Urothelium cell line (cell line): ENCODE results near the gene SBNO1.
"Not testable (repeated sequence)": the region's sequence is repeated elsewhere in the genome, so short reads cannot be mapped to it uniquely, and the experiment has no call there.

Experiments used
- DNase-seq: peaks from one replicate; pipeline ENCODE4 v3.0.0; 2011; ENCODE audit warnings: low spot score, mixed read lengths
- FAIRE-seq: peaks from 2 replicates; lab custom pipeline; 2011; peaks lifted over from hg19 to GRCh38; lab: Jason Lieb, UNC

The SBNO1 gene

DNA sequence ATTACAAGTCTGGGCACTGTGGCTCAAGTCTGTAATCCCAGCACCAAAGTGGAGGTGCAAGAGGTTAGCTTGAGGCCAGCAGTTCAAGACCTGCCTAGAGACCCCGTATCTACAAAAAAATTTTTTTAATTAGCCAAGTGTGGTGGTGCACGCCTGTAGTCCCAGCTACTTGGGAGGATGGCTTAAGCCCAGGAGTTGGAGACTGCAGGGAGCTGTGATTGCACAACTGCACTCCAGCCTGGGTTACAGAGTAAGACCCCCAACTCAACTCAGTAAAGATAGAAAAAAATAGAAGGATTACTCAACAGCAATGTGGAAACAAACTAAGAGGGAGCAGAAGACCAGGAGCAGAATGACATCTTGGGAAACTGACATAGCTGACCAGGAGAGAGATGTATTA lies 13.3 kb downstream of the SBNO1 start:
- FAIRE-seq, result no peak
- no peak for DNase-seq

DNA sequence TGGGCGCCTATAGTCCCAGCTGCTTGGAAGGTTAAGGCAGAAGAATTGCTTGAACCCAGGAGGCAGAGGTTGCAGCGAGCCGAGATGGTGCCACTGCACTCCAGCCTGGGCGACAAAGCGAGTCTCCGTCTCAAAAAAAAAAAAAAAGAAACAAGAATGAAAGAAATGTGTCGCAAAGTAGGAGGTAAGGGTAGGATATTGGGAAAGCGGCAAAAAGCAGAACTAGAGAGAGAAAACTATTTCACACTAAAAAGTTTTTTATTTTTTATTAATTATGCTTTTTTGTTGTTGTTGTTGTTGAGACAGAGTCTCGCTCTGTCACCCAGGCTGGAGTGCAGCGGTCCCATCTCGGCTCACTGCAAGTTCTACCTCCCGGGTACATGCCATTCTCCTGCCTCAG lies 17.7 kb downstream of the SBNO1 start:
- DNase-seq (no peak), FAIRE-seq (no peak)

GRCh38 chr12:123344086-123344485 lies 20.6 kb downstream of the SBNO1 start:
- FAIRE-seq (no peak), DNase-seq (no peak)

- FAIRE-seq (no peak), DNase-seq (no peak)
These were observed 27.6 kb downstream of the SBNO1 start for GRCh38 chr12:123337070-123337469.

GRCh38 chr12:123336530-123336929 lies 28.1 kb downstream of the SBNO1 start:
- FAIRE-seq (no peak), DNase-seq (no peak)

GRCh38 chr12:123335490-123335889 lies 29.2 kb downstream of the SBNO1 start:
- FAIRE-seq (no peak), DNase-seq (no peak)

DNA sequence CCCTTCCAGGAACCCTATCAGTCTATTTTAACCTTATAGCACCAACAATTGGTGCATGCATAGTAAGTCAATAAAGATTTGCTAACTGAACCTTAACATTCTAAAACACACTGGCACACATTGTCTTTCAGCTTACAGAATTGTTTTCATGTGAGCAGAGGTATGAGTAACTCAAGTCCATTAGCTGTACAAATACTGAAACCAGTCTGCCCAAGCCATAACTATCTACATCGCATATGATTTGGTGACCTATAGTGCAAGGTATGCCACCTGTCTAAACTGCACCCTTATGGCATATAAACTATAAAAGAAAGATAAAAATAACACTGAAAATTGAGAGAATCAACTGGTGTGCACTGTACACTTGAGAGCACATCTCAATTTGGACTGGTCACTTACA lies 34.8 kb downstream of the SBNO1 start:
- no peak for DNase-seq
- no peak for FAIRE-seq

DNA sequence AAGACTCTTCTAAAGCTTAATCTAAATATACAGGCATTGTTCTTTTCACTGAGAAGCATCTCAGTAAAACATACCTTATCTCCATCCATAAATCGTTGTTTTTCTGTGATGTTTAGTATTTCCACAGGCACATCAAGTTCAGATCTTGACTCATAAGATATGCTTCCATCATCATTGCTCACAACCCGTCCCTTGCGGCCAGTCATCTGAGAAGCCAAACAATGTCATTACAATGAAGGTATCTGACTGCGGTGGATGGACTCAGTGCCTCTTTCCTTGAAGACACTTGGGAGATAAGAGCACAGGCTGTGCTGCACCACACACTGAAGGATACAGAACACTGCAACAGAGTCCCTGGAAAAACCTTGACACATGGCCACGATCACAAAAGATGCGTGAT lies 44.8 kb downstream of the SBNO1 start:
- FAIRE-seq (no peak), DNase-seq (no peak)

DNA sequence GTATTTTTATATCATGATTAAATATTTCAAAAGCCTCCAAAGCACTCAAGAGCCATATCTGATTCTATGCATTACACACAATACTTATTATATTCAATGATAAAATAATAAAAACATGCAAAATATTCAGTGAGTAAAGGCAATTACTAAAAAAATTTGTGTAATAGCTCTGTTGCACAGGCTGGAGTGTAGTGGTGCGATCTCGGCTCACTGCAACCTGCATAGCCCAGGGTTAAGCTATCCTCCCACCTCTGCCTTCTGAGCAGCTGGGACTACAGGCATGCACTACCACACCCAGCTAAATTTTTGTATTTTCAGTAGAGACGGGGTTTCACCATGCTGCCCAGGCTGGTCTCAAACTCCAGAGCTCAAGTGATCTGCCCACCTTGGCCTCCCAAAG lies 45.4 kb downstream of the SBNO1 start:
- DNase-seq (no peak), FAIRE-seq (no peak)

DNA sequence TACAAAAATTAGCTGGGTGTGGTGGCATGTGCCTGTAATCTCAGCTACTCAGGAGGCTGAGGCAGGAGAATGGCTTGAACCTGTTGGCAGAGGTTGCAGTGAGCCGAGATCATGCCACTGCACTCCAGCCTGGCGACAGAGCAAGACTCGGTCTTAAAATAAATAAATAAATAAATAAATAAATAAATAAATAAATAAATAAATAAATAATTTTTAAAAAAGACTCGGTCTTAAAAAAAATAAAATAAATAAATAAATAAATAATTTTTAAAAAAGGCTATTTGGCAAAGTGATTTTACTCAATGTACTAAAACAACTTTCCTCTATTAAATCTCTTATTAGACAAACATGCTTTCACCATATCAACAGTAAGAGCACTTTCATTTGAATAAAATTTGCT lies 51.6 kb downstream of the SBNO1 start:
- not testable (repeated sequence) for FAIRE-seq, DNase-seq

DNA sequence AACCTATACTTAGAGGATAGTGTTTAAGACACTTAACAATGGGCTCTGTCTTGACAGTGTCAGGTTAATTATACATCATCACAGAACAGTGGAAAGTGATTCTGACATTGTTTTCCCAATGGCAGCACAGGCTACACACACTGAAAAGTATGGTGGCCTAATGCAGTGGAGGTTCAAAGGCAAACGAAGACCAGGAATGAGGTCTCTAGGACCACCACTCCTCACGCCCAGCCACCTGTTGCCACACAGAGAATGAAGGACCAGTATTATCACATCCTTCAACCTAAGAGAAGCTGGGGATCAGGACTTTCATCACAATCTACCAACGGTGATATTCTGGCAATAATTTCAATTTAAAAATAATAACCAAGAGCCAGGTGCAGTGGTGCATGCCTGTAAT lies 58.4 kb downstream of the SBNO1 start:
- DNase-seq (no peak), FAIRE-seq (no peak)

DNA sequence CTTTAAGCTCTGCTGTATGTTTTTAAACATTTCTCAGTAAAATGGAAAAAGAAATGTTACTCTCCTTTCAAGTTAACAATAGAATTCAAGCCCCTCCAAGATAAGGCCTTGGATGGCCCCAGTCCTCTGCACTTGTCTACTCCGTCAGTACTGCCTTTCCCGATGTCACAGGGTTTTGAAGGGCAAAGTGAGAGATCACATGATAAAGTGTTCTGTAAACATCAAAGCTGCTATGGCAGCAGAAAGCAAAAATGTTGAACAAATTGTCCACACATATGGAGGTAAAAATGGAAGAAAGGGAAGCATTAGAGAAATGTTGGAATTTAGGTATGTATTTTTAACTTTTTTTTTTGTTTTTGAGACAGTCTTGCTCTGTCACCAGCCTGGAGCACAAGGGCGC lies 59.5 kb downstream of the SBNO1 start:
- no peak for FAIRE-seq
- DNase-seq, result no peak

DNA sequence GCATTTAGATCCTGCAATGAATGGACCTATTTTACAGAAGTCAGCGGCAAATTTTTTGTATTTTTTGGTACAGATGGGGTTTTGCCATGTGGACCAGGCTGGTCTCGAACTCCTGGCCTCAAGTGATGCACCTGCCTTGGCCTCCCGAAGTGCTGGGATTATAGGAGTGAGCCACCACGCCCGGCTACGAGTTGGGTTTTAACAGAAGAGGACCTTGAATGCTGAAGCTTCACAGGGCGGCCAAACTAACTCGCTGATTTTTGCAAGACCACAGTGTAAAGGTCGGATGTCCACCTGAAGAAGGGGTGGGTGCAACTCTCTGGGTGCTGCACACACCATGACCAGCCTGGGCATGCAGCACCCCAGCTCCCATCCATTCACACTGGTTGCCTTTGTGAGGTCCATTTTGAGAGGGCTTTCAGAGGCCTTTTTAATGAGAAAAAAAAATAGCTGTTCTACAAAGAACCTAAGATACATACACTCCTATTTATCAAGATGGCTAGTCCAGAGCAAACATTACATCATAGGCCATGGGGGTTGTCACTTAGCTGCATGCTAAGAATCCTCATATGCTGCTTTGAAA lies 71.4 kb downstream of the SBNO1 start:
- DNase-seq (no peak), FAIRE-seq (no peak)

- no peak for FAIRE-seq
- DNase-seq, result no peak
These were observed 74.7 kb downstream of the SBNO1 start for GRCh38 chr12:123289911-123290310.

DNA sequence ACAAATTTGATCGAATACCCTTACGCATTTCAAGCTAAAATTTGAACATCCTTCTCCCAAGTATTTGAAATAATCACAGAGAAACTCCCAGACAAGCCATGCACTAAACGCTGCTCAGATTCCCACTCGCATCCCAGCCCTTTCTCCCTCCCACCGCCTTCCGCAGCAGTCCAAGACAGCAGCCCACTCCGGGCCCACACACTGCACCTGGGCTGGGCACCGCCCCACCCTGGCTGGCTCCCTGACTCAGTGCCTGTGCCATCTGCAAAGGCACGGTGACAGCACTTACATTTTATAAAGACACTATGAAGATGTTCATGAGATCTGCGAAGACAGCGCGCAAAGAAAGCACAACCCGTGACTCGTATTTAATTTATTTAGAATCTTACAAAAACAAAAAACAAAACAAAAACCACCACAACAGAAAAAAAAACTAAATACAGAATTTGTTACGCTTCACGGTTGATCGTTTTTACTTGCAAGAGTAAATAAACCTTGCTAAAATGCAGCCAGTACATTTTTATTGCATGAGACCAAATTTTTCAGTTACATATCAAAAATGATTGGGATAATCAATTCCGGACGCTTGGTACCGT lies 75.8 kb downstream of the SBNO1 start:
- DNase-seq (no peak), FAIRE-seq (no peak)

DNA sequence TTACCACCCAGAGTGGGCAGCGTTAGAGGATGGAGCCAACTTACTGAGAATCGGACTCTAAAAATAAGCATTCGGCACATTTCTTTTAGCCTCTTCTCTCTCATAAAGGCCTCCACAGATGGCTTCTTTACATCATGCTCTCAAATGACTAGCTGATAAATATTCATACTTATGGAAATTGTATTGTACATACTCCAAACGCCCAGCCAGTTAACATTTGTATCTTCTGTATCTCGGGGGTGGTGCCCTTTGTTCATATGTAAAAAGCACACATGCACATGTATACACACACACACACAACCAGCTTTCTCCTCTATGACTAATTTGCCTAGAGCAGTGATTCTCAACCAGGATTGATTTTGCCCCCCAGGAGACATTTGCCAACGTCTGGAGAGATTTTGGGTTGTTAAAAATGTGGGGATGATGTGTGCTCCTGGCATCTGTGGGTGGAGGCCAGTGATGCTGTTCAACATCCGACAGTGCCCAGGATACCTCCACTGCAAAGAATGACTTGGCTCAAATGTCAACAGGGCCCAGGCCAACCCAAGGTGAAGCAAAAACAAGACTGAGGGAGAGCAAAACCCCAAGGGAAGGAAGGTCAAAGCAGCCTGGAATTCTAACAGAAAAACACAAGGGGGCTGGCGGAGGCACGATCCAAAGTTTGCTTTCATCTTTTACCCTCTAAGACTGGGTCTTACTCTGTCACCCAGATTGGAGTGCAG lies 77.8 kb downstream of the SBNO1 start:
- DNase-seq, result no peak

DNA sequence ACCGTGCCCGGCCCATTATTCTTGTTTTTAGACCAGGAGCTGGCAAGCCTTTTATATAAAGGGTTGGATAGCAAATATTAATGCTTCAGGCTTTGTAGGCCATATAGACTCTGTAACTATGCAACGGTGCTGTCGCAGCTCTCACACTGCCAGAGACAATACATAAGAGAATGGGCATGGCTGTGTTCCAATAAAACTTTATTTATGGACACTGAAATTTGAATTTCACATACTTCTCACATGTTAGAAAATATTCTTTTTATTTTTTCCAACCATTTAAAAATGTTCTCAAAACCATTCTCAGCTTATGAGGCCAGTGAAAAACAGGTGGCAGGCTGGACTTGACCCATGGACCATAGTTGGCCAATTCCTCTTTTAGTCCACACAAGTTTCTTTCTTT lies 80.0 kb downstream of the SBNO1 start:
- FAIRE-seq, result no peak

More for the DNA sequence above, 77.8 kb downstream of the SBNO1 start:
- FAIRE-seq, result no peak

GRCh38 chr12:123283461-123283860 lies 81.2 kb downstream of the SBNO1 start:
- DNase-seq (no peak), FAIRE-seq (no peak)

More for the DNA sequence above, 80.0 kb downstream of the SBNO1 start:
- no peak for DNase-seq

- DNase-seq (no peak), FAIRE-seq (no peak)
These were observed 82.5 kb downstream of the SBNO1 start for GRCh38 chr12:123282111-123282510.

- no peak for FAIRE-seq
- no peak for DNase-seq
These were observed 83.7 kb downstream of the SBNO1 start for GRCh38 chr12:123280971-123281370.

DNA sequence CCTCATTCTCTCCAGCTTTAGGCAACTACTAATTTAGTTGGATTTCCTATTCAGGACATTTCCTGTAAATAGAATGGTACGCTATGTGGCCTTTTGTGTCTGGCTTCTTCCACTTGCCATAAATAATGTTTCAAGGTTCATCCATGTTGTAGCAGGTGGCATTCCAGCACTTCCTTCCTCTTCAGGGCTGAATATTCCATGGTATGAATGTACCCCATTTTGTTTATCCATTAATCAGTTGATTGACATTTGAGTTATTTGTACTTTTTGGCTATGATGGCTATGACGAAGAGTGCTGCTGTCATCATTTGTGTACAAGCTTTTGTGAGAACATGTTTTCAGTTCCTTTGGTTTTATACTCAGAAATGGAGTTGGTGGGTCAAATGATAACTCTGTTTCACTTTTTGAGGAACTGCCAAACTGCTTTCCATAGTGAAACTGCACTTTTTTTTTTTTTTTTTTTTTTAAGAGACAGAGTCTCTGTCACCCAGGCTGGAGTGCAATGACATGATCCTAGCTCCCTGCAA lies 86.5 kb downstream of the SBNO1 start:
- DNase-seq (no peak), FAIRE-seq (no peak)

DNA sequence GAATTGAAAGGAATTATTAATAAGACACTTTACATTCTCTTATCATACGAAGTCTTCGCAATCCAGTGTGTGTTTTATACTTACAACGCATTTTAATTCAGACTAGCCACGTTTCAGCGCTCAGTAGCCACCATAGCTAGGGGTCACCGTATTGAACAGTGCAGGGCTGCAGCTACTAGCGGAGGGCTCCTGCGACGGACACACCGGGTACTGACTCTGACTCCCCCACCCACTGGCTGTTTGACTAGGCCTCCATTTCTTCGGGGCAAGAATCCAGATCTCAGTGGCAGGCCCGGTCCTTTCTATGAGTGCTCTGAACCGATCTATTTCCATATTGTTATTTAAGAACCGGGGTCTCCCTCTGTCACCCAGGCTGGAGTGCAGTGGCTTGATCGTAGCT lies 91.5 kb downstream of the SBNO1 start:
- DNase-seq, result no peak
- FAIRE-seq, result no peak
